ENCODE measurements around the gene CT45A3. TPM values are rescaled to one million over a fixed set of nuclear protein-coding genes. Genes with fewer than 3 reads are reported as not detected.
"Not testable (repeated sequence)": the region's sequence is repeated elsewhere in the genome, so short reads cannot be mapped to it uniquely, and the experiment has no call there.

CT45A3 gene
- total RNA-seq, 1 donor, result not detected

GRCh38 chrX:135740681-135741149, 27.3 kb downstream of the CT45A3 start:
- H4K20me1 ChIP-seq (ENCODE audit: insufficient read depth, low read length), result no peaks in the 10 kb centered on the region
- no peaks in the 10 kb centered on the region for H3K27me3 ChIP-seq (ENCODE audit: insufficient read depth, low read length)
- peak; percentile 37 for DNase-seq (ENCODE audit: insufficient read length, low spot score, missing footprints)
- H3K4me1 ChIP-seq (ENCODE audit: insufficient read depth, low read length), result no peaks in the 10 kb centered on the region
- no peaks in the 10 kb centered on the region for H3K9me3 ChIP-seq (ENCODE audit: low read depth, low read length)
- H3K36me3 ChIP-seq (ENCODE audit: insufficient read depth, low read length), result no peaks in the 10 kb centered on the region
- no peak overlapping the region for H3K4me2 ChIP-seq (ENCODE audit: insufficient read depth, low read length)
- no peak overlapping the region for H2AFZ ChIP-seq (ENCODE audit: low read length)
- TF ChIP-seq, protein P1, sequence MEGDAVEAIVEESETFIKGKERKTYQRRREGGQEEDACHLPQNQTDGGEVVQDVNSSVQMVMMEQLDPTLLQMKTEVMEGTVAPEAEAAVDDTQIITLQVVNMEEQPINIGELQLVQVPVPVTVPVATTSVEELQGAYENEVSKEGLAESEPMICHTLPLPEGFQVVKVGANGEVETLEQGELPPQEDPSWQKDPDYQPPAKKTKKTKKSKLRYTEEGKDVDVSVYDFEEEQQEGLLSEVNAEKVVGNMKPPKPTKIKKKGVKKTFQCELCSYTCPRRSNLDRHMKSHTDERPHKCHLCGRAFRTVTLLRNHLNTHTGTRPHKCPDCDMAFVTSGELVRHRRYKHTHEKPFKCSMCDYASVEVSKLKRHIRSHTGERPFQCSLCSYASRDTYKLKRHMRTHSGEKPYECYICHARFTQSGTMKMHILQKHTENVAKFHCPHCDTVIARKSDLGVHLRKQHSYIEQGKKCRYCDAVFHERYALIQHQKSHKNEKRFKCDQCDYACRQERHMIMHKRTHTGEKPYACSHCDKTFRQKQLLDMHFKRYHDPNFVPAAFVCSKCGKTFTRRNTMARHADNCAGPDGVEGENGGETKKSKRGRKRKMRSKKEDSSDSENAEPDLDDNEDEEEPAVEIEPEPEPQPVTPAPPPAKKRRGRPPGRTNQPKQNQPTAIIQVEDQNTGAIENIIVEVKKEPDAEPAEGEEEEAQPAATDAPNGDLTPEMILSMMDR (IDR thresholded peaks at IDR 0.05; ENCODE audit: extremely low read depth, low read depth, low read length), result peak; percentile 61
- H3K79me2 ChIP-seq (ENCODE audit: insufficient read depth, low read length), result no peaks in the 10 kb centered on the region
- no peak overlapping the region for H3K4me3 ChIP-seq (ENCODE audit: insufficient read depth, low read length)
- no peak overlapping the region for H3K27ac ChIP-seq (ENCODE audit: low read depth, low read length)

DNA sequence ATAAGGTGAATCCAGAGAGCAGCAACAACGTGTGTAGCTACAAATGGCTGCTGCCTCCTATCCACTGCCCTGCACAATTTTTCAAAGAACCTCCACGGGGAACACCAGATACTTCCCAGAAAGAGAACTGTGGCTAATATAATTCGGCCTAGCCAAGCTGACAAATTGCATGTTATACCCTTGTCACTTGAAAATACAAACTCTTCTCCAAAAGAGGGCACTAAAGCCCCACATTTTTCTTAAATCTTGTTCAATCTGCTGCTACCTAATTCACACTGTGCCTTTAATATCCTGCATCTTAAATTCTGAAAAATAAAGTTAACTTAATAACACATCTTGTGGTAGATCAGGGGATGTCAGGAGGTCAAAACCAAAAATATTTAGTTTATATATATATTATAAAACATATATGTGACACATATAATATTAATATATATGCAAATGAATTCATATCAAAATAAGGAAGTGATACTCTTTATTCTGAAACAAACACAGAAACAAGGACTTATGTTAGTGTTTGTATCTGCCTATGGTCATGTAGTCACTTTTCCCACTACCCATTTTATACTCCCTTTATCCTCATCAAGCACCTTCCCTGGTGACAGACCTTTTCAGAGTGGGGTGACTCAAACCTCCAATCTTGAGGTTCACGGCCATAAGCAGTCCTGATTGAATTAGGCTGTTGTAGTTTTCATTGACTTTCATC, 30.5 kb downstream of the CT45A3 start:
- no peak overlapping the region for H3K4me3 ChIP-seq (ENCODE audit: insufficient read depth, low read length)
- no peaks in the 10 kb centered on the region for H3K36me3 ChIP-seq (ENCODE audit: insufficient read depth, low read length)
- no peaks in the 10 kb centered on the region for H3K79me2 ChIP-seq (ENCODE audit: insufficient read depth, low read length)
- peak; percentile 76 for DNase-seq (ENCODE audit: insufficient read length, low spot score, missing footprints)
- H3K9me3 ChIP-seq (ENCODE audit: low read depth, low read length), result no peaks in the 10 kb centered on the region
- no peaks in the 10 kb centered on the region for H3K27me3 ChIP-seq (ENCODE audit: insufficient read depth, low read length)
- no peak overlapping the region for H2AFZ ChIP-seq (ENCODE audit: low read length)
- H3K4me2 ChIP-seq (ENCODE audit: insufficient read depth, low read length), result no peak overlapping the region
- H3K4me1 ChIP-seq (ENCODE audit: insufficient read depth, low read length), result no peaks in the 10 kb centered on the region
- H4K20me1 ChIP-seq (ENCODE audit: insufficient read depth, low read length), result no peaks in the 10 kb centered on the region
- no peak overlapping the region for H3K27ac ChIP-seq (ENCODE audit: low read depth, low read length)
- TF ChIP-seq, protein P1 (IDR thresholded peaks at IDR 0.05; ENCODE audit: extremely low read depth, low read depth, low read length), result peak; percentile 19

DNA sequence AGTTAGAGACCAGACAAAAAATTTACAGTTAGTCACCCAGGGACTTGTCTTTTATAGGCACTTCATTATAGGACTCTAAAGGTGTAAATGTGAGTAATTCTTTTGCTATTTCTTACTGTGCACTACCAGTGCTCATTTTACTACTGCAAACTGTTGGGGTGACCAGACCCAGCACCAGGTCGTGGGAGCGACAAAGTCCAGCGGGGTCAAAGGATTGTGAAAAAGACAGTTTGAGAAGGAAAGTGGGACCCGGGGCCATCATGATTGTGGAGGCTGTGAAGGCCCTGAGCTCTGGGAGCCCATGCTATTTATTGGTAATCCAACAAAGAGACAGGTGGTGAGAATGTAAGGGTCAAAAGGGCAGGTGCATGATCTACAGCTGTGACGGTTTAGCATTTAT, 33.3 kb downstream of the CT45A3 start:
- H3K79me2 ChIP-seq (ENCODE audit: insufficient read depth, low read length); H3K36me3 ChIP-seq (ENCODE audit: insufficient read depth, low read length); H3K4me3 ChIP-seq (ENCODE audit: insufficient read depth, low read length); H3K4me1 ChIP-seq (ENCODE audit: insufficient read depth, low read length); H3K9me3 ChIP-seq (ENCODE audit: low read depth, low read length); H4K20me1 ChIP-seq (ENCODE audit: insufficient read depth, low read length); H3K4me2 ChIP-seq (ENCODE audit: insufficient read depth, low read length); H3K27ac ChIP-seq (ENCODE audit: low read depth, low read length); H2AFZ ChIP-seq (ENCODE audit: low read length); DNase-seq (ENCODE audit: insufficient read length, low spot score, missing footprints); H3K27me3 ChIP-seq (ENCODE audit: insufficient read depth, low read length): not testable (repeated sequence)

GRCh38 chrX:135713795-135714194, 54.2 kb downstream of the CT45A3 start:
- Histone ChIP-seq H3K4me3 (ENCODE audit: insufficient read depth, low read length) (no peak overlapping the region), H4K20me1 (ENCODE audit: insufficient read depth, low read length) (no peaks in the 10 kb centered on the region), H3K4me1 (ENCODE audit: insufficient read depth, low read length) (no peaks in the 10 kb centered on the region), H3K4me2 (ENCODE audit: insufficient read depth, low read length) (no peak overlapping the region), H3K9me3 (ENCODE audit: low read depth, low read length) (no peaks in the 10 kb centered on the region), H3K27ac (ENCODE audit: low read depth, low read length) (no peak overlapping the region), H2AFZ (ENCODE audit: low read length) (no peak overlapping the region), H3K27me3 (ENCODE audit: insufficient read depth, low read length) (no peaks in the 10 kb centered on the region), H3K79me2 (ENCODE audit: insufficient read depth, low read length) (no peaks in the 10 kb centered on the region), H3K36me3 (ENCODE audit: insufficient read depth, low read length) (no peaks in the 10 kb centered on the region)
- TF ChIP-seq, protein P1 (IDR thresholded peaks at IDR 0.05; ENCODE audit: extremely low read depth, low read depth, low read length), result no peak
- peak; percentile 44 for DNase-seq (ENCODE audit: insufficient read length, low spot score, missing footprints)

GRCh38 chrX:135713183-135713689, 54.8 kb downstream of the CT45A3 start, which contains the start of gene CT45A1:
TSS of gene CT45A1 (plus strand) at chrX:135713639. CDS start at chrX:135718941, 5,302 bp downstream.
- not testable (repeated sequence) for DNase-seq (ENCODE audit: insufficient read length, low spot score, missing footprints); H4K20me1 ChIP-seq (ENCODE audit: insufficient read depth, low read length); H3K36me3 ChIP-seq (ENCODE audit: insufficient read depth, low read length); H2AFZ ChIP-seq (ENCODE audit: low read length); H3K27ac ChIP-seq (ENCODE audit: low read depth, low read length); H3K79me2 ChIP-seq (ENCODE audit: insufficient read depth, low read length); H3K4me3 ChIP-seq (ENCODE audit: insufficient read depth, low read length); H3K27me3 ChIP-seq (ENCODE audit: insufficient read depth, low read length); H3K4me1 ChIP-seq (ENCODE audit: insufficient read depth, low read length); H3K4me2 ChIP-seq (ENCODE audit: insufficient read depth, low read length); H3K9me3 ChIP-seq (ENCODE audit: low read depth, low read length)

Data from osteoblast (primary cell).